NAMALWA (cell line): ENCODE data around the gene FXYD1.

Experiments used
- DNase-seq: peaks from one replicate; pipeline ENCODE4 v3.0.0-alpha.2; 2015; ENCODE audit warnings: low spot score

Gene FXYD1

GRCh38 chr19:35107545-35107944, 31.1 kb upstream of the FXYD1 start:
- DNase-seq, result no peak

DNA sequence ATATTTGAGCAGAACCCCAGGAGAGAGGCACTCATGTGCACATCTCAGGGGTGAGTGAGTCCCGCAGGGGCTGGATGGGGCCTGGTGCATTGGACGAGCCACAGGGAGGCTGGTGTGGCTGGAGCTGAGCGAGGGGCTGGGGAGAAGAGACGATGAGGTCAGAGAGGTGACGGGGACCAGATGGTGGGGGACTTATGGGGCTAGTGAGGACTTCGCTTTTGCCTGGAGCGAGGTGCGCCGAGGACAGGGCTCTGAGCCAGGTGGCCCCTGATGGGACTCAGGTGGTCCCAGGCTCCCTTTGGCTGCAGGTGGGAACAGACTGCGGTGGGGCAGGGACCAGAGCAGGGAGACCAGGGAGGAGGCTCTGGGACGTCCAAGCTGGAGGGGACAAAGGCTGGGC, 29.9 kb upstream of the FXYD1 start:
- no peak for DNase-seq

- DNase-seq, result no peak
Observed at GRCh38 chr19:35109395-35110112, 29.1 kb upstream of the FXYD1 start.

DNA sequence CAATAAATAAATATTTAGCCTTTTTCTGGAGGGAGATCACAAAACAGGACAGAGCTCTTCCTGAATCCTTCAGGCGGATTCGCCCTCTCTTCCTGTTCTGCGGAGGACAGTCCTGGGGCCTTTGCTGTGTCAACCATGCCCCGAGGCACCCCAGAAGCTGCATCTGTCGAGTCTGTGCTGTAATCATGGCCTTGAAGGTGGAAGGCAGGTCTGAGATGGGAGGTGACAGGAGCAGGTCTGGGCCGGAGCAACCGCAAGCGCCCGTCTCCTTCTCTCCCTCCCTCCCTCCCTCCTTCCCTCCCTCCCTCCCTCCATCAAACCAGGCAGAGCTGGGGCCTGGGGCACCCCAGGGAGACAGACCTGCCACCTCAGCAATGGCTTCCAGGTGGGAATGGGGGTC, 27.6 kb upstream of the FXYD1 start:
- no peak for DNase-seq

DNA sequence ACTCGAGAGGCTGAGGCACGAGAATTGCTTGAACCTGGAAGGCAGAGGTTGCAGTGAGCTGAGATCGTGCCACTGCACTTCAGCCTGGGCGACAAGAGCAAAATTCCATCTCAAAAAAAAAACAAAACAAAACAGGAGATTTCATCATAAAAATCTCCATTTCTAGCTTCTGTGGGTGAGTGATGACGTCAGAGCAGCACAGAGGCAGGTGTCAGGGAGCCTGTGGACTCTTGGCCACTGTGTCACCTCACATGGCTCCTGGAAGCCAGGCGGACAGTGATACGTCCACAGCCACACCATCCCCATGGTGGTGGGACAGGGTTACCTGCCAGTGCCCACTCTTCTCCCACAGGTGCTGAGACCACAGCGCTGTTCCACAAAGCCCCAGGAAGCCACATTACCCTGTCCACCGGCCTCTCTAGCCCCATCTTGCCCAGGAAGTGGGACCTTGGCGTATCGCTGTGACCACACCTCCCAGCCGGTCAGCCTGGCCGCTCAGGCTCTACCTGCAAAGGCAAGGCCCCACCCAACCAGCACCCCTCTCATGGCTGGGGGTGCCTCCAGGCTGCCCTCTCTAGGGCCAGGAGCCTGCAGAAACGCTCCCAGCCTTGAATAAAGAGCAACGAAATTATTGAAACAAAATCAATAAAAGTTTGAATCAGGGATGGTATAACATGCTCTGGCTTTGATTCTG, 25.5 kb upstream of the FXYD1 start:
- no peak for DNase-seq

- DNase-seq, result peak; percentile 77
Observed at GRCh38 chr19:35114353-35115176, 24.1 kb upstream of the FXYD1 start.

DNA sequence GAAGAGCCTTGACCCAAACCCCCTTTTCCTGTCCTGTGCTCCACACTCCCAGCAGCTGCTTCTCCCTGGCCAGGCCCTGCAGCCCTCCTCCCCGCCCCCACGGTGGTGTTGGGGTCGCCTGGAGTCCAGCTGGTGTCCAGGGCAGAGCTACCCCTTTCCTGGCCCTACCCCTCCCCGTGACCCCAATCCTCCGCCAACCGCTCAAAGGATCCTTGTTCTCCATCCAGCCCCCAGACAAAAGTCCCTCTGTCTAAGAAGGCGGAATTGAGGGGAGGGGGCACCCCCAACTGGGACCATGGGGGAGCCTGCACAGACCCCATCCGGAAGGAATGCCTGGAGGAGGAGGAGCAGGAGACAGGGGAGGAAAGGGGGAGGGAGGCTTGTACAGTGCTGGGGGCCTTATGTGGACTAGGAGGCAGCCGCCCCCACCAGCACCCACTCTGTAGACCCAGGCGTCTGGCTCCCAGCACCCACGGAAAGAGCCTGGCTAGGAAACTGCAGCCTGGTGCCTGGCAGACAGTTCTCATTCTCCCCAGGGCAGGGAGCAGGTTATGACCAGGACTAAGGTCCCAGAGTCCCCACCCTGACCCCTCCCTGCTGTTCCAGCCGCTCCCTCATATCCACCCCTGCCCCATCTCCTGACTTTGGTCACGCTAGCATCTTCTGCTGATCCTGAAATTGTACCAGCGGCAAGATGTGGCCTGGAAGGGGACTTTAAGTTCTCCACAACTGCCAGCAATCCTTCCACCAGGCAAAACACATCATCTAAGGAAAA, 23.3 kb upstream of the FXYD1 start, which contains the start of gene FXYD3:
Gene FXYD3 (plus strand): TSS at position 647 of the 775 bp plus-strand sequence. CDS start 3,554 bp downstream, outside the sequence.
- DNase-seq, result no peak

- DNase-seq, result no peak
Observed at GRCh38 chr19:35116072-35116801, 22.4 kb upstream of the FXYD1 start.

GRCh38 chr19:35117116-35117515, 21.5 kb upstream of the FXYD1 start:
- DNase-seq, result no peak

- no peak for DNase-seq
Observed at GRCh38 chr19:35117799-35118198, 20.8 kb upstream of the FXYD1 start.

DNA sequence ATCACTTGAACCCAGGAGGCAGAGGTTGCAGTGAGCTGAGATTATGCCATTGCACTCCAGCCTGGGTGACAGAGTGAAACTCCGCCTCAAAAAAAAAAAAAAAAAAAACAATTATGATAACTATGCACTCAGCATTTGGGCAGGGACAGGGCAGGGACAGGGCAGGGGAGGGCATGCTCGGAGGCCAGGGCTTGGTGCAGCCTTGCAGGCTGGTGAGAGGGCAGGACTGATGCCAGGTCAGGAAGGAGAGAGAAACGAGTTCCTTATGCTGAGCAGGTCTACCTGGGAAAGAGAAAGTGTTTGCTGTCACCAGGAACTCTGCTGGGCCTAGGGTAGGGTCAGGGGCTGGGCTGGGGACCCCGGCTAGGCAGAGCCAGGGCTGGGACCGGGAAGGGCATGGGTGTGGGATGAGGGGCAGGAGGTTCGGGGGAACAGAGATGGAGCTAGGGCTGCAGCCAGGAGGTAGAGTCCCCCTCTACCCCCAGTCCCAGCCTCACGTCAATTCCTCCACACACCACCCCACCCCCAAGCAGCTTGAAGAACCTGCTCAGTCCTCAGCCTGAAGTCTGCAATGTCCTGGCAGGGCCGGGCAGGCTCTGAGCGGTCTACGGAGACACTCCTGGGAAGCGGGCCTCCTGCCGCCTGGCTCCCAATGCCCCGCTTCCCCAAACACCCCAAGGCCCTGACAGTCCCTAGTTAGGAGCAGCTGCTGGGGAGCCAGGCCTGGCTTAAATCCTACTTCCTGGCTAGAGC, 20.2 kb upstream of the FXYD1 start:
- no peak for DNase-seq

- DNase-seq, result no peak
Observed at GRCh38 chr19:35119091-35119490, 19.5 kb upstream of the FXYD1 start.

DNA sequence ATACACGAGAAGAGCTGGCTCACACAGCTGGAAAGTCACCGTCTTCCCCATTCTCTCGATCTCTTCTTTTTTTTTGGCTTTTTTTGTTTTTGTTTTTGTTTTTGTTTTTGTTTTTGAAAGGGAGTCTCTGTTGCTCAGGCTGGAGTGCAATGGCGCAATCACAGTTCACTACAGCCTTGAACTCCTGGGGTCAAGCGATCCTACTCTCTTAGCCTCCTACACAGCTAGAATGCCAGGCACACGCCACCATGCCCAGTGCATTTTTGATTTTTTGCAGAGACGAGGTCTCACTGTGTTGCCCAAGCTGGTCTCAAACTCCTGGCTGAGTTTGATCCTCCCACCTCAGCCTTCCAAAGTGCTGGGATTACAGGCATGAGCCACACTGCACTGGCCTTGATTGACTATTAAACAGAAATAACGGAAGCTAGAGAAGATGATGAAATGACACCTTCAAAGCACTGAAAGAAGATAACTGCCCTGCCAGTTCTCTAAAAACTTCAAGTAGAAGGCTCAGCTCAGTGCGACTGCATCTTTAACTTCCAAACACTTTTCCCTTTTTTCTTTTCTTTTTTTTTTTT, 19.0 kb upstream of the FXYD1 start:
- DNase-seq, result no peak

GRCh38 chr19:35120492-35120891, 18.1 kb upstream of the FXYD1 start:
- no peak for DNase-seq

GRCh38 chr19:35120898-35121297, 17.7 kb upstream of the FXYD1 start:
- no peak for DNase-seq

DNA sequence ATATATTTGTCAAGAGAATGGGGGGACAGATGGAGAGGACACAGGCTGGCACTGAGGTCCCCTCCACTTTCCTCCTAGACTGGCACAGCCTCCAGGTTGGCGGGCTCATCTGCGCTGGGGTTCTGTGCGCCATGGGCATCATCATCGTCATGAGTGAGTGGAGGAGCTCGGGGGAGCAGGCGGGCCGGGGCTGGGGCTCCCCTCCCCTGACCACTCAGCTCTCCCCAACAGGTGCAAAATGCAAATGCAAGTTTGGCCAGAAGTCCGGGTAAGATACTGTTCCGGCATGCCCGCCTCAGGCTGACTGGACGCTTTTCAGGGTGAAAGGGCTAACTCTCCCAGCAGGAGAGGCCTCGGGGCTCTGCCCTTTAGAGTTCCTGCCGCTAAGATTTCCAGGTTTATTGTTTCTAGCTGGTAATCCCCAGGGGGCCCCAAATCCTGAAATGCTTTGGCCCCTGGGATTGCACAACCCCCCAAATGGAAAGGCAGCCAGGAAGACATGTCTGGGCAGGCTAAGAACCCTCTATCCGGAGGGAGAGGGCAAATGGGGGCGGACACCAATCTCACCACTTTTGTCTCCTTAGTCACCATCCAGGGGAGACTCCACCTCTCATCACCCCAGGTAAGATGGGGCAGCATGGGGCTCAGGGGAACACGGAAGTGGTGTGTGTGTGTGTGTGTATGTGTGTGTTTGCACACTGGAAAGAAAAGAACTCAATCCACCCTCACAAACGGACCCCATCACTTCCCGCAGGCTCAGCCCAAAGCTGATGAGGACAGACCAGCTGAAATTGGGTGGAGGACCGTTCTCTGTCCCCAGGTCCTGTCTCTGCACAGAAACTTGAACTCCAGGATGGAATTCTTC, 15.7 kb upstream of the FXYD1 start:
- DNase-seq, result no peak

- no peak for DNase-seq
Observed at GRCh38 chr19:35123573-35123972, 15.1 kb upstream of the FXYD1 start.

- peak; percentile 83 for DNase-seq
Observed at GRCh38 chr19:35124098-35125060, 14.2 kb upstream of the FXYD1 start.
